B cell (primary cell): ENCODE results near the gene ARPC5L. TPM values are rescaled to one million over a fixed set of nuclear protein-coding genes. Genes with fewer than 3 reads are reported as not detected.
"Not testable (repeated sequence)": the region's sequence is repeated elsewhere in the genome, so short reads cannot be mapped to it uniquely, and the experiment has no call there.

Experiments
- ATAC-seq: fragments of 200-7000 bp; cut with Tn5 transposase; one replicate; pipeline ENCODE4 v1.10.0; 2021; ENCODE audit warnings: low read depth, mild to moderate bottlenecking, moderate number of reproducible peaks, moderate library complexity
- CTCF ChIA-PET: fragments of 350-600 bp; sonication (Branson Sonifier 250); formaldehyde crosslinking; loops from one replicate; lab custom pipeline; 2021; ENCODE audit warnings: antibody characterized with exemption, inconsistent platforms; lab: Charles Lee
- POLR2A ChIA-PET: fragments of 350-600 bp; sonication (Branson Sonifier 250); formaldehyde crosslinking; loops from one replicate; lab custom pipeline; 2021; ENCODE audit warnings: antibody characterized with exemption; lab: Charles Lee
- DNase-seq: peaks from one replicate; pipeline ENCODE4 v3.0.0; 2013
- H2AFZ ChIP-seq: 2 replicates; pipeline ENCODE4 v1.6.1; 2012; ENCODE audit warnings: mild to moderate bottlenecking, low read depth, low read length; ENCODE audit not compliant: insufficient read depth, poor library complexity, severe bottlenecking
- H3K27ac ChIP-seq, 2 donors: 1 replicate in 1 of 2; 2 replicates in 1 of 2; pipeline ENCODE4 v1.5.1; 2012 to 2013; ENCODE audit warnings: low read length in 2 of 2, mild to moderate bottlenecking in 2 of 2, moderate library complexity in 1 of 2
- H3K27me3 ChIP-seq, 4 experiments: fragments of 200-600 bp in 1 of 4; sonication (generic) in 1 of 4; replicated peaks in 1 of 4; 1 replicate in 2 of 4; 2 replicates in 2 of 4; pipeline versions ENCODE4 v1.6.1 to v1.7.0; 2013 to 2016; ENCODE audit warnings: low read length in 3 of 4, mild to moderate bottlenecking in 2 of 4, mixed read lengths in 1 of 4, moderate library complexity in 1 of 4; ENCODE audit not compliant: insufficient read depth in 4 of 4, control insufficient read depth in 3 of 4; ENCODE audit errors: control extremely low read depth in 1 of 4
- H3K36me3 ChIP-seq, 2 experiments: replicated peaks in 1 of 2; 1 replicate in 1 of 2; 2 replicates in 1 of 2; pipeline versions ENCODE4 v1.6.1 to v1.7.1; 2013; ENCODE audit warnings: low read length in 1 of 2; ENCODE audit not compliant: insufficient read depth in 2 of 2, control insufficient read depth in 1 of 2; ENCODE audit errors: control extremely low read depth in 1 of 2, extremely low read depth in 1 of 2
- H3K4me1 ChIP-seq, 2 donors: fragments of 200-600 bp in 1 of 2; sonication (generic) in 1 of 2; 1 replicate in 1 of 2; 2 replicates in 1 of 2; pipeline versions ENCODE4 v1.5.1 to v1.6.1; 2013 to 2017; ENCODE audit warnings: low read length in 2 of 2; ENCODE audit not compliant: control insufficient read depth in 2 of 2, insufficient read depth in 2 of 2
- H3K4me2 ChIP-seq: replicated peaks from 2 replicates; pipeline ENCODE3; 2012; ENCODE audit warnings: mild to moderate bottlenecking, low read depth, low read length; ENCODE audit not compliant: poor library complexity, severe bottlenecking
- H3K4me3 ChIP-seq, 5 experiments: fragments of 200-600 bp in 1 of 5; sonication (generic) in 1 of 5; 1 replicate in 3 of 5; 2 replicates in 2 of 5; pipeline versions ENCODE4 v1.5.1 to v1.7.0; 2011 to 2016; ENCODE audit warnings: low read length in 4 of 5, mild to moderate bottlenecking in 4 of 5, low read depth in 2 of 5, control low read depth in 1 of 5, moderate library complexity in 1 of 5; ENCODE audit not compliant: insufficient read depth in 1 of 5; ENCODE audit errors: control extremely low read depth in 1 of 5, extremely low read depth in 1 of 5
- H3K79me2 ChIP-seq: fragments of 200-600 bp; sonication (generic); one replicate; pipeline ENCODE4 v1.6.0; 2016; ENCODE audit warnings: low read length; ENCODE audit not compliant: control insufficient read depth, insufficient read depth
- H3K9ac ChIP-seq: fragments of 200-600 bp; sonication (generic); 2 replicates; pipeline ENCODE4 v1.6.1; 2017; ENCODE audit warnings: mild to moderate bottlenecking, low read length, moderate library complexity
- H3K9me3 ChIP-seq, 3 donors: one replicate each; pipeline versions ENCODE4 v1.6.1 to v1.7.1; 2013; ENCODE audit warnings: low read length in 2 of 3; ENCODE audit not compliant: control insufficient read depth in 2 of 3, insufficient read depth in 1 of 3; ENCODE audit errors: control extremely low read depth in 1 of 3
- H4K20me1 ChIP-seq: 2 replicates; pipeline ENCODE4 v1.6.0; 2012; ENCODE audit warnings: mild to moderate bottlenecking, low read length; ENCODE audit not compliant: insufficient read depth, control insufficient read depth, poor library complexity, severe bottlenecking
- H3K27ac Mint-ChIP-seq: one replicate; pipeline ENCODE4 v1.8.0; 2021; ENCODE audit warnings: mixed read lengths
- H3K27me3 Mint-ChIP-seq: one replicate; pipeline ENCODE4 v1.8.0; 2021; ENCODE audit warnings: mixed read lengths
- H3K4me1 Mint-ChIP-seq: one replicate; pipeline ENCODE4 v1.8.0; 2021; ENCODE audit warnings: mixed read lengths
- H3K4me3 Mint-ChIP-seq: one replicate; pipeline ENCODE4 v1.8.0; 2021; ENCODE audit warnings: mixed read lengths
- H3K9me3 Mint-ChIP-seq: one replicate; pipeline ENCODE4 v1.8.0; 2022; ENCODE audit warnings: mixed read lengths; ENCODE audit not compliant: insufficient read depth
- EZH2 ChIP-seq: IDR thresholded peaks from 2 replicates; pipeline ENCODE4 v1.6.1; 2012; ENCODE audit warnings: borderline replicate concordance, low read depth, mild to moderate bottlenecking, moderate library complexity, low read length; ENCODE audit not compliant: insufficient read depth, poor library complexity, severe bottlenecking
- WGBS: methylation state at CpG from one replicate; pipeline ENCODE4 v1.1.5; 2013; ENCODE audit warnings: missing lambda C conversion rate; ENCODE audit not compliant: insufficient coverage; 5-methylcytosine and 5-hydroxymethylcytosine counted together
- intact Hi-C: fragments of 100-400 bp; cut with micrococcal nuclease; formaldehyde crosslinking; loops from one replicate; pipeline ENCODE4 v1.10.0; 2022
- polyA plus RNA-seq: library from polyadenylated mRNA; depleted of rRNA; stranded (reverse); fragments of >200 nt; gene quantifications from 2 replicates; pipeline ENCODE4 v1.2.3, GENCODE V29; 2012
- small RNA-seq: library from RNA; depleted of rRNA; stranded (forward); fragments of <200 nt; gene quantifications from one replicate; pipeline ENCODE3, GENCODE V24; 2012; ENCODE audit warnings: low replicate concordance, low read depth; ENCODE audit not compliant: insufficient read length
- total RNA-seq, 2 donors: library from RNA; stranded (reverse); fragments of 120-200 nt in 1 of 2; gene quantifications; 1 replicate in 1 of 2; 2 replicates in 1 of 2; pipeline versions ENCODE4 v1.2.3 to v1.2.4, GENCODE V29; 2013 to 2022
- TF ChIP-seq, protein P1 (sequence below): fragments of 200-600 bp; IDR thresholded peaks from one replicate; pipeline ENCODE4 v1.8.0; 2022; ENCODE audit warnings: antibody characterized with exemption, mild to moderate bottlenecking

Gene ARPC5L
- total and polyA plus RNA-seq, 2 donors (not counting 1 experiment from before 2014, with no cell fraction given): 37.3 to 66.3 TPM

DNA sequence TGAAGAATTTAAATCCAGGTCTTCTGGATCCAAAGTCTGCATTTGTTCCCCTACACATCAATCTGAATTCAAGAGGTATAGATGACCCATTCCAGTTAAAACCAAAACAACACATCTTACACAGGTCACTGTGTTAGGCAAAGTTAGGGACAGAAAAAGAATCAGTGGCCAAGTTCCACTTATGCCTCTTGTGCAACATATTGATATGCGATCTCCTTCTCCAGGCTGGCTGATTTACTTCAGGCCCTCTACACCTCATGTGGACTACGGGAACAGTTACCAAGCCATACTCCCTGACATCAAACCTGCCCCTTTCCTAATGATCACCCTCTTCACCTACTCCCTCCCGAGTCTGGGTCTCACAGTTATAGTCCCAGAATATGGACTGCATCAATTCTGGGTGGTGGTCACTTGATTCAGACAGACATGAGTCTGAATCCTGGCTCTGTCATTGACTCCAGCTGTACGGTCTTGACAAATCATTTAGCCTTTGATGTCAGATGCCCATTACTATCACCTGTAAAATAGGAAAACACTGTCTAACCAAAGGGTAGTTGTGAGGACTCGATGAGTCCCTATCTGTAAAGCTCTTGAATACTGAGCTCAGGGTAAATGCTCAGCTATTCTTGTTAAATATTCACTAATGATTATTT is 52.9 kb downstream of the ARPC5L start:
- no peak overlapping the region for H3K4me3 Mint-ChIP-seq
- ChIA-PET CTCF (no interaction called here), POLR2A (no interaction called here)
- H3K4me2 ChIP-seq: no peak overlapping the region
- WGBS: 90% methylated on average over 3 of the region's 5 CpGs
- intact Hi-C loops: no loop called here
- H3K9me3 ChIP-seq: no peaks in the 10 kb centered on the region
- no peaks in the 10 kb centered on the region for H3K27me3 ChIP-seq
- H3K4me3 ChIP-seq: no peak overlapping the region
- H3K4me1 Mint-ChIP-seq: no peaks in the 10 kb centered on the region
- no peaks in the 10 kb centered on the region for H3K4me1 ChIP-seq
- ATAC-seq (no peak), DNase-seq (no peak)
- no peak overlapping the region for H3K27ac ChIP-seq
- H3K9me3 Mint-ChIP-seq: no peaks in the 10 kb centered on the region
- no peak overlapping the region for H3K27ac Mint-ChIP-seq
- H2AFZ ChIP-seq: no peak overlapping the region
- no peaks in the 10 kb centered on the region for H3K27me3 Mint-ChIP-seq
- TF ChIP-seq, protein P1, sequence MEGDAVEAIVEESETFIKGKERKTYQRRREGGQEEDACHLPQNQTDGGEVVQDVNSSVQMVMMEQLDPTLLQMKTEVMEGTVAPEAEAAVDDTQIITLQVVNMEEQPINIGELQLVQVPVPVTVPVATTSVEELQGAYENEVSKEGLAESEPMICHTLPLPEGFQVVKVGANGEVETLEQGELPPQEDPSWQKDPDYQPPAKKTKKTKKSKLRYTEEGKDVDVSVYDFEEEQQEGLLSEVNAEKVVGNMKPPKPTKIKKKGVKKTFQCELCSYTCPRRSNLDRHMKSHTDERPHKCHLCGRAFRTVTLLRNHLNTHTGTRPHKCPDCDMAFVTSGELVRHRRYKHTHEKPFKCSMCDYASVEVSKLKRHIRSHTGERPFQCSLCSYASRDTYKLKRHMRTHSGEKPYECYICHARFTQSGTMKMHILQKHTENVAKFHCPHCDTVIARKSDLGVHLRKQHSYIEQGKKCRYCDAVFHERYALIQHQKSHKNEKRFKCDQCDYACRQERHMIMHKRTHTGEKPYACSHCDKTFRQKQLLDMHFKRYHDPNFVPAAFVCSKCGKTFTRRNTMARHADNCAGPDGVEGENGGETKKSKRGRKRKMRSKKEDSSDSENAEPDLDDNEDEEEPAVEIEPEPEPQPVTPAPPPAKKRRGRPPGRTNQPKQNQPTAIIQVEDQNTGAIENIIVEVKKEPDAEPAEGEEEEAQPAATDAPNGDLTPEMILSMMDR: no peak
- TF ChIP-seq EZH2: no peak
- H3K79me2 ChIP-seq: no peaks in the 10 kb centered on the region
- H3K36me3 ChIP-seq: peaks cover 0 to 43% of the 10 kb centered on the region in 2 experiments
- no peak overlapping the region for H3K9ac ChIP-seq
- no peaks in the 10 kb centered on the region for H4K20me1 ChIP-seq

DNA sequence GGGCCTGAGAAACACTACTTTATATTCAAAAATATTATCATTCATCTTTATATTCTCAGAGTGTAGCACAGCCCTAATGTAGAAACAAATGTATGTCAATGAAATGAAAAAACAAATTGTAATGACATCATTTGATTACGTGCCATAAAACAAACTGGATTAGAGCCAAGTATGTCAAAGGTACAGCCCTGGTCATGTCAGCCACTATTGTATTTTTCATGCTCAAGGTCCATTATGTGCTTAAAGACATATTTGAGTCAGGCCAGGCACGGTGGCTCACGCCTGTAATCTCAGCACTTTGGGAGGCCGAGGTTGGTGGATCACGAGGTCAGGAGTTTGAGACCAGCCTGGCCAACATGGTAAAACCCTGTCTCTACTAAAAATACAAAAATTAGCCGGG is 58.5 kb downstream of the ARPC5L start:
- H3K4me2 ChIP-seq, H3K27me3 Mint-ChIP-seq, ATAC-seq, H3K4me1 Mint-ChIP-seq, H3K79me2 ChIP-seq, H3K4me3 ChIP-seq, H2AFZ ChIP-seq, H3K4me1 ChIP-seq, H3K27ac ChIP-seq, DNase-seq, H3K27ac Mint-ChIP-seq, intact Hi-C loops, H3K4me3 Mint-ChIP-seq, H3K9ac ChIP-seq, H3K27me3 ChIP-seq, H3K9me3 Mint-ChIP-seq, POLR2A ChIA-PET, CTCF ChIA-PET, H4K20me1 ChIP-seq, H3K9me3 ChIP-seq: not testable (repeated sequence)
- peaks cover 2 to 38% of the 10 kb centered on the region in 2 experiments for H3K36me3 ChIP-seq
- 100% methylated on average over 1 of the region's 6 CpGs for WGBS

Small RNAs within 50 kb of the gene (small RNA-seq; reads per million reads assigned to genes)
- gene RNU4-82P: not detected

Other genes with a start within 250 kb of the ARPC5L start
- gene NR6A1, start 90.8 kb upstream of the ARPC5L start, total RNA-seq: 0.66 and 0.67 TPM in 2 replicates
- 0.09 and 0.13 TPM in 2 replicates for gene NR6A1, start 90.8 kb upstream of the ARPC5L start, polyA plus RNA-seq
- gene OLFML2A, start 85.0 kb upstream of the ARPC5L start, total RNA-seq: 0.73 and 0.76 TPM in 2 replicates
- gene OLFML2A, start 85.0 kb upstream of the ARPC5L start, polyA plus RNA-seq: 0.88 and 1.2 TPM in 2 replicates
- not detected in 2 replicates for gene WDR38, start 8.7 kb upstream of the ARPC5L start, total RNA-seq
- gene WDR38, start 8.7 kb upstream of the ARPC5L start, polyA plus RNA-seq: not detected in 2 replicates
- 1,533 and 1,609 TPM in 2 replicates for gene RPL35, start 173 bp upstream of the ARPC5L start, total RNA-seq
- 3,483 and 3,858 TPM in 2 replicates for gene RPL35, start 173 bp upstream of the ARPC5L start, polyA plus RNA-seq
- gene GOLGA1, start 79.0 kb downstream of the ARPC5L start, total RNA-seq: 24.6 and 26.2 TPM in 2 replicates
- gene GOLGA1, start 79.0 kb downstream of the ARPC5L start, polyA plus RNA-seq: 13.4 and 18.3 TPM in 2 replicates